Central memory CD4-positive, alpha-beta T cell (primary cell): ENCODE measurements around the gene PFKP.

ENCODE experiments used
- DNase-seq: peaks from one replicate; pipeline ENCODE4 v3.0.0; 2022
- total RNA-seq, 3 experiments: gene quantifications; one replicate each; lab custom pipeline; 2026; lab: John Stamatoyannopoulos, UW

PFKP gene
- 83.7 to 435 (median 119) reads per million in 3 experiments for total RNA-seq

- DNase-seq: peak; percentile 51
Measured at GRCh38 chr10:3067118-3067858, at the start of gene PFKP. Gene PFKP (plus strand): TSS chr10:3067548. CDS start chr10:3067596, 48 bp downstream.

GRCh38 chr10:3018247-3018646 lies 49.1 kb upstream of the PFKP start:
- DNase-seq: no peak

DNA sequence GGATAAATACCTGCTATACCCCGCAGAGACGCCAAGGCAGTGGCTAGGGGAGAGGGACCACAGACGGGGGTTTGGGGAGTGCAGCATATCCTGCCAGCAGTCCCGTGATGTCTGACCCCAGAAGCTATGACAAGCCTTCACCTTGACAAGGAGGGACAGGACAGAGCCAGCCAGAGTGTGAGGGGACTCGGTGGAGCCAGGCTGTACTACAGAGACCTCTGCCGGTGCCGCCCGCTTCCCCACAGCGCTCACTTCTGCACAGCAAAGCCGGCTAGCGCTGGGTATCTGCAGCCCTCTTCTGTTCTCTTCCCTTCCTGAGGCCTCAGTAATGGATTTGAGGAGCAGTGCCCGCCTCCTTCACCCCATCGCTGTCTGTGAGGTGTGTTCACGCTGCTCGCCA lies 47.0 kb upstream of the PFKP start:
- DNase-seq: no peak

GRCh38 chr10:3020881-3021280 lies 46.5 kb upstream of the PFKP start:
- DNase-seq: no peak

DNA sequence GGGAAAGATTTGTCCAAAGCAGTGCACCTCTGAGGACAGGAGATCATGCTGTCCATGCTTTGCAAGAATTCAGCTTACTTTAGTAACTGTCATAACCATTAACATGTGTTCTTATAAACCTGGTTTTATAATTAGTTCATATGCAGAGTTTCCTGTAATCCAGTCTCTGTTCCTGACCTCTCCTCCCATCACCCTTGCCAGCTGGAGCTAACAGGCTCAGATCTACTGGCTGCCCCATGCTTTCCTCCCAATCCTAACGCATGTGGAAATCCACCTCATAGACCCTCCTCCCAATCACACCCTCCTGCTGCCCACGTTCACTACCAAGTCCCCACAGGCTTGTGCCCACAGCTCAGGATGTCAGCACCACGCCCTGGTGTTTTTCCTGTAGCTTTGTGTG lies 45.3 kb upstream of the PFKP start:
- DNase-seq: no peak

DNA sequence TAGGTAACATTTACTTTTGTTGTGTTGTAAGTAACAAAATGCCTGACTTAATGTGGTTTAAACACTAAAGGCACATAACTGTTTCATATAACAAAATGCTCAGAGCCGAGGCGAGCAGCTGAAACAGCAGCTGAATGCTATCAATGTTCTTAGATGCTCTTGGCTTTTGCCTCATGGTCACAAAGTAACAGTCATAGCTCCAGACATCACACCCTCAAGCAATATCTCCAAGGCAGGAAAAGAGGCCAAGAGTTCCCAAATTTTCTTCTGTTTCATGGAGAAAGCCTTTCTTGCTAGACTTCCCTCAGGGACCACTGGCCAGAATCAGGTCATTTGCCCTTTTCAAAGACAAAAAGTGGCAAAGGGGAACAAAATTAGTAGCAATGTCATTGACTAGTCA lies 43.5 kb upstream of the PFKP start:
- no peak for DNase-seq

- no peak for DNase-seq
Measured at GRCh38 chr10:3025026-3025683, 42.2 kb upstream of the PFKP start.

GRCh38 chr10:3027866-3028265 lies 39.5 kb upstream of the PFKP start:
- no peak for DNase-seq

GRCh38 chr10:3028441-3028840 lies 38.9 kb upstream of the PFKP start:
- DNase-seq: no peak

- no peak for DNase-seq
Measured at GRCh38 chr10:3030765-3031164, 36.6 kb upstream of the PFKP start.

GRCh38 chr10:3031490-3031889 lies 35.9 kb upstream of the PFKP start:
- DNase-seq: no peak

DNA sequence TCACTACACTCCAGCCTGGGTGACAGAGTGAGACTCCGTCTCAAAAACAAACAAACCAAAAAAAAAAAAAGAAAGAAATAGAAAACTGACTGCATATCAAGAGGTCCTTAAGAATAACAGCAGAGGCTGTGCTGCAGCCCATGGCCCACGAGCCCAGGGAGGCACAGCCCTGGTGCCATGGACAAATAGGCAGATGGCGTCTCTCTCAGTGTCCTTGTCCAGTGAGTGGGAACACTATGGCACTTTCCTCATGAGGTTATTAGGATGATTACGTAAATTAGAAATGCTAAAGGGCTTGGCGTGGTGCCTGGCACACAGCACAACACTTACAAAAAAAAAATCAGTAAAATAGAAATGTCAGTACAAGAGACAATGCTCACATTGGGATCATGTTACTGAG lies 33.4 kb upstream of the PFKP start:
- no peak for DNase-seq

- no peak for DNase-seq
Measured at GRCh38 chr10:3034616-3035015, 32.7 kb upstream of the PFKP start.

- no peak for DNase-seq
Measured at GRCh38 chr10:3036155-3037021, 31.0 kb upstream of the PFKP start.

GRCh38 chr10:3037182-3037581 lies 30.2 kb upstream of the PFKP start:
- DNase-seq: no peak

DNA sequence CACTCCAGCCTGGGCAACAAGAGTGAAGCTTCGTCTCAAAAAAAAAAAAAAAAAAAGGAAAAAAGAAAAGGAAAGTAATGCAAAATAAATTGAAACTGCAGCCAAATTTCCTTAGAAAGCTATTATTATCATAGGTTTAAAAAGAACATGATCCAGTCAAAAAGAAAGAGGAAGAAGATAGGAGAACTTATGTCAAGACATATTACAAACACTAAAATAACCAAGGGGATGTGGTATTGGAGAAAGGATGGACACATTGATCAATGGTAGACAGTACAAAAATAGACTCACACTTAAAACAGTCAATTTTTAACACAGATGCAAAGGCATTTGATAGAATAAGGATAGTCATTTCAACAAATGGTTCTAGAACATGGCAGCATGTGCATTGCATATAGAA lies 27.3 kb upstream of the PFKP start:
- no peak for DNase-seq

- no peak for DNase-seq
Measured at GRCh38 chr10:3042589-3042988, 24.8 kb upstream of the PFKP start.

GRCh38 chr10:3043512-3044368 lies 23.6 kb upstream of the PFKP start:
- peak; percentile 21 for DNase-seq

DNA sequence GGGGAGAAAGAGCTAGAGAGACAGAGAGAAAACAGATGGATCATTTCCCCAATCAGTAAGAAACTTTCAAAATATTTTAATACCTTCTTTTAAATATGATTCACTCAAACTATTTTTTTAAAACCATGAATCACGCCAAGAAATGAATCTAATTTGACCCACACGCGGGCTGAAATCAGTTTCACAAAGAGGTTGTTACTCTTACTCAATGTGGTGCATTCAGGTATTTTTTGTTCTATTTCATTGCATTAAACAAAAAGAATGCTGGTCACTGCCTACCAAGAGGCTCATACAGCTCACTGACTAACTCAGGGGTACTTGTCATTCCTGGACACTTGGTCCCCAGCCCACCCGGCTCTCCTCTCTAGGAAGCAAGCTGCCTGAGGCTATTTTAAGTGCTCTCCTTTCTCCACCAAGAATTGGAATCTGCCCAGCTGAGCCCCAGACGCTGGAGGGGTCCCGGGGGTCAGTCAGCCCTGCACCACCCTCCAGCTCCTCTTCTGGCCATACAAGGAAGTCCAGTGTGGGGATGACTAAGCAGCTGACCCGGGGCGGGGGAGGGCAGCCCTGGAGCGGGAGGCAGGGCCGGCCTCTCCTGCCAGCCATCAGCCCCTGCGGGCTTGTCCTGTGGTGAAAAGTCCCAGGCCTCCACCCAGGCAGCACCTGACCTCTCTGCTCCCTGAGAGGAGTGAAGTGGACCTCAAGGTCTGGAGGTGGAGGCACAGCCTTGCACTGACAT lies 21.7 kb upstream of the PFKP start:
- no peak for DNase-seq

DNA sequence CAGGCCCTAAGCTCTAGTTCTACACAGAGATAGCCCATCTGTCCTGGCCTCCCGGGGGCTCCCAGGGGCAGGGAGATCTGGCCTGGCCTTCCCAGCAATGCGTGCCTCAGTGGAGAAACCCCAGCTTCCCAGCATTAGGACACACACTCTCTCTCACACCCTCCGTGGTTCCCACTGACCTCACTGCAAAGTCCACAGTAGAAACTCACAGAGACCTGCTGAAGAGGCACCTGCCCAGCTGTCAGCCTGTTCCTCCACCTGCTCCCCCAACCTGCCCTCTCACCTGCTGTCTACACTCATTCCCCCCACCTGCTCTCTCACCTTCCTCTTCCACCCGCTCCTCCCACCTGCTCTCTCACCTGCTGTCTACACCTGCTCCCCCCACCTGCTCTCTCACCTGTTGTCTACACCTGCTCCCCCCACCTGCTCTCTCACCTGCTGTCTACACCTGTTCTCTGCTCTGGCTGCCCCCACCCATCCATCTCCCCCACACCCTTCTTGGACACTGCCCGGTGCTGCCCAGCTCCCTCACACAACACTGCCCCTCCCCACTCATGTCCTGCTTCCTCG lies 21.1 kb upstream of the PFKP start:
- no peak for DNase-seq

DNA sequence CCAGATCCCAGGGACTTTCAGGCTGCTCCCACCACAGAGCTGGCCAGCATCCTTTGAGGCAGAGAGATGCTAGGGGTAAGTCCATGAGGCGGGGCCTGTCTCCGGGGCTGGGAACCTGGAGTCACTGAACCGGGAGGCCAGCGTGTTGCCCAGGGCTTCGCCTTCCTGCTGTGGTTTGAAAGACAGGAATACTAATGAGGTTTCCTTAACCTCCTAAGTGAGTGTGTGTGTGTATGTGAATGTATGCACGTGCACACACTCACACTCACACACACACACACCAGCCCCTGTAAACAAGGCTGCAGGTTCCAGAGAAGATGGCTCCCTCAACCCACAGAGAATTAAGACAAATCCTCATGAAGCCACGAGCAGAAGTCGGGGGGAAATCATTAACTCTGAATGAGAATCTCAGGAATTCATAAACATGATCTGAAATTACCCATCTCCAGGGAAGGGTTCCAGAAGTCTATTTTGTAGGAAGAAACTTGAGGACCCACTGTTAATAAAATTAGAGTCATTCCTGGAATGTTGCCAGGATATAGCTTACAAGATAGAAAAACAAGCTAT lies 20.3 kb upstream of the PFKP start:
- no peak for DNase-seq
